Measurements from ENCODE around the gene TRIM8.
A peak's percentile ranks its signal among the peaks of the same experiment; 100 is the strongest.

GRCh38 chr10:102596506-102596971 lies 47.7 kb upstream of the TRIM8 start:
- TF ChIP-seq CTCF (IDR thresholded peaks at IDR 0.05) (peak; percentile 87), ZFX (IDR thresholded peaks at IDR 0.05; ENCODE audit: borderline replicate concordance) (no peak)
